ENCODE data around the gene TEX264.
"Not testable (repeated sequence)": the region's sequence is repeated elsewhere in the genome, so short reads cannot be mapped to it uniquely, and the experiment has no call there.

TEX264 gene

GRCh38 chr3:51742320-51742719 lies 71.3 kb downstream of the TEX264 start:
- in situ Hi-C loops (cut with HindIII; ENCODE audit: low sequenced_read_pairs) = not testable (repeated sequence)

GRCh38 chr3:51742978-51743377 lies 71.9 kb downstream of the TEX264 start:
- in situ Hi-C loops (cut with HindIII; ENCODE audit: low sequenced_read_pairs) = not testable (repeated sequence)

- in situ Hi-C loops (cut with HindIII; ENCODE audit: low sequenced_read_pairs) = no loop called here
These were observed 76.8 kb downstream of the TEX264 start for GRCh38 chr3:51747840-51748239.

- in situ Hi-C loops (cut with HindIII; ENCODE audit: low sequenced_read_pairs) = no loop called here
These were observed 77.3 kb downstream of the TEX264 start for GRCh38 chr3:51748327-51748726.

GRCh38 chr3:51750878-51751277 lies 79.8 kb downstream of the TEX264 start:
- in situ Hi-C loops (cut with HindIII; ENCODE audit: low sequenced_read_pairs) = no loop called here

- in situ Hi-C loops (cut with HindIII; ENCODE audit: low sequenced_read_pairs) = no loop called here
These were observed 80.2 kb downstream of the TEX264 start for GRCh38 chr3:51751287-51751686.

Measured in endothelial cell of hepatic sinusoid (primary cell).